Stimulated activated CD4-positive, alpha-beta T cell treated with anti-CD3 and anti-CD28 coated beads, Interleukin-2, amount 100 ng/mL, for 24 hours (primary cell): ENCODE data around the gene LRRC4C.

Experiments used
- DNase-seq, 2 donors: peaks; one replicate each; pipeline ENCODE4 v3.0.0-alpha.2; 2020

LRRC4C gene

GRCh38 chr11:40139066-40139465 is 1320.4 kb downstream of the LRRC4C start:
- DNase-seq, result no peak

- no peak for DNase-seq
Observed at GRCh38 chr11:40134820-40135570, 1324.5 kb downstream of the LRRC4C start.

GRCh38 chr11:40133498-40133897 is 1326.0 kb downstream of the LRRC4C start:
- DNase-seq, result no peak

GRCh38 chr11:40132912-40133311 is 1326.5 kb downstream of the LRRC4C start:
- no peak for DNase-seq

GRCh38 chr11:40130427-40130826 is 1329.0 kb downstream of the LRRC4C start:
- DNase-seq, result no peak

- DNase-seq, result no peak
Observed at GRCh38 chr11:40129266-40129665, 1330.2 kb downstream of the LRRC4C start.

- DNase-seq, result no peak
Observed at GRCh38 chr11:40125054-40125453, 1334.4 kb downstream of the LRRC4C start.

- no peak for DNase-seq
Observed at GRCh38 chr11:40119661-40120060, 1339.8 kb downstream of the LRRC4C start.

- no peak for DNase-seq
Observed at GRCh38 chr11:40118780-40119179, 1340.7 kb downstream of the LRRC4C start.

GRCh38 chr11:40118026-40118425 is 1341.4 kb downstream of the LRRC4C start:
- DNase-seq, result no peak

- DNase-seq, result no peak
Observed at GRCh38 chr11:40104941-40105550, 1354.4 kb downstream of the LRRC4C start.

- no peak for DNase-seq
Observed at GRCh38 chr11:40100781-40101180, 1358.7 kb downstream of the LRRC4C start.

GRCh38 chr11:40100162-40100553 is 1359.3 kb downstream of the LRRC4C start:
- no peak for DNase-seq

GRCh38 chr11:40099426-40100161 is 1359.9 kb downstream of the LRRC4C start:
- DNase-seq, result no peak

- no peak for DNase-seq
Observed at GRCh38 chr11:40095446-40095845, 1364.0 kb downstream of the LRRC4C start.

GRCh38 chr11:40094954-40095353 is 1364.5 kb downstream of the LRRC4C start:
- DNase-seq, result no peak

- DNase-seq, result no peak
Observed at GRCh38 chr11:40080434-40080833, 1379.0 kb downstream of the LRRC4C start.
